Testis (tissue), 3 donors: Measurements from ENCODE around the gene MDM1. TPM values are rescaled to one million over a fixed set of nuclear protein-coding genes. Genes with fewer than 3 reads are reported as not detected.

Experiments used
- DNase-seq: peaks from one replicate; pipeline ENCODE4 v3.0.0-alpha.2; 2019
- H3K27ac ChIP-seq, 2 donors: fragments of 200-600 bp; sonication (generic); one replicate each; pipeline ENCODE4 v1.5.1; 2019
- H3K27me3 ChIP-seq: fragments of 200-600 bp; sonication (generic); one replicate; pipeline ENCODE4 v1.5.1; 2019
- H3K36me3 ChIP-seq: fragments of 200-600 bp; sonication (generic); one replicate; pipeline ENCODE4 v1.5.1; 2017; ENCODE audit warnings: low read depth; ENCODE audit errors: missing control alignments
- H3K4me1 ChIP-seq: fragments of 200-600 bp; sonication (generic); one replicate; pipeline ENCODE4 v1.5.1; 2019
- H3K4me3 ChIP-seq, 2 donors: fragments of 200-600 bp; sonication (generic); one replicate each; pipeline ENCODE4 v1.5.1; 2017 to 2019
- H3K9me3 ChIP-seq: fragments of 200-600 bp; sonication (generic); one replicate; pipeline ENCODE4 v1.5.1; 2017
- CTCF ChIP-seq, 3 experiments: fragments of 450-650 bp in 2 of 3; fragments of 200-600 bp in 1 of 3; sonication (generic) in 1 of 3; IDR thresholded peaks; one replicate each; pipeline ENCODE4 v1.5.1; 2016 to 2019; ENCODE audit warnings: antibody characterized with exemption in 3 of 3, mild to moderate bottlenecking in 2 of 3, moderate library complexity in 1 of 3
- POLR2A ChIP-seq: fragments of 450-650 bp; IDR thresholded peaks from one replicate; pipeline ENCODE4 v1.6.1; 2017; ENCODE audit warnings: antibody characterized with exemption, mild to moderate bottlenecking, moderate library complexity
- WGBS, 2 donors: methylation state at CpG; one replicate each; pipeline ENCODE4 v1.1.5; 2018; 5-methylcytosine and 5-hydroxymethylcytosine counted together
- intact Hi-C: fragments of 100-400 bp; cut with DNase I; formaldehyde crosslinking; loops from one replicate; pipeline ENCODE4 v1.15.1; 2023; ENCODE audit warnings: low total_unique reads
- polyA plus RNA-seq: library from polyadenylated mRNA; stranded (reverse); fragments of 350-450 nt; fragmentation: Illumina TruSeq; extraction: RNeasy Lipid Tissue Mini Kit (QIAGEN cat#74804); gene quantifications from one replicate; pipeline ENCODE4 v1.2.3, GENCODE V29; 2014; ENCODE audit warnings: low read depth, low replicate concordance; ENCODE audit not compliant: insufficient read depth
- total RNA-seq, 2 donors: library from RNA; depleted of rRNA; stranded (reverse); fragments of >200 nt; gene quantifications; one replicate each; pipeline ENCODE4 v1.2.3, GENCODE V29; 2016

Gene MDM1
- total and polyA plus RNA-seq, 3 donors from 2014 or later = 32.7 to 36.1 (median 35.3) TPM

GRCh38 chr12:68268967-68269366 lies 63.2 kb downstream of the MDM1 start:
- H3K36me3 ChIP-seq = no peaks in the 10 kb centered on the region
- H3K4me1 ChIP-seq = no peaks in the 10 kb centered on the region
- H3K27ac ChIP-seq = no peak overlapping the region
- H3K27me3 ChIP-seq = no peaks in the 10 kb centered on the region
- DNase-seq = no peak
- TF ChIP-seq POLR2A (no peak), CTCF (IDR thresholded peaks at IDR 0.05) (no peak)
- intact Hi-C loops = no loop called here
- H3K4me3 ChIP-seq = no peak overlapping the region
- H3K9me3 ChIP-seq = no peaks in the 10 kb centered on the region

- no peak overlapping the region for H3K27ac ChIP-seq
- intact Hi-C loops = no loop called here
- no peaks in the 10 kb centered on the region for H3K9me3 ChIP-seq
- WGBS, 2 donors = 90 to 91% methylated on average over 6 of the region's 6 CpGs
- no peaks in the 10 kb centered on the region for H3K4me1 ChIP-seq
- H3K36me3 ChIP-seq = no peaks in the 10 kb centered on the region
- H3K4me3 ChIP-seq = no peak overlapping the region
- no peaks in the 10 kb centered on the region for H3K27me3 ChIP-seq
- TF ChIP-seq POLR2A = no peak
- no peak for TF ChIP-seq CTCF (IDR thresholded peaks at IDR 0.05)
- no peak for DNase-seq
Measured at GRCh38 chr12:68267892-68268396, 64.2 kb downstream of the MDM1 start.

- Histone ChIP-seq H3K27me3 (no peaks in the 10 kb centered on the region), H3K4me1 (no peaks in the 10 kb centered on the region), H3K27ac (no peak overlapping the region), H3K9me3 (no peaks in the 10 kb centered on the region), H3K36me3 (no peaks in the 10 kb centered on the region), H3K4me3 (no peak overlapping the region)
- TF ChIP-seq CTCF (IDR thresholded peaks at IDR 0.05) = no peak
- 72 to 74% methylated on average over 2 of the region's 2 CpGs for WGBS, 2 donors
- no peak for DNase-seq
- intact Hi-C loops = no loop called here
Measured at GRCh38 chr12:68264857-68265256, 67.3 kb downstream of the MDM1 start.

- no peak overlapping the region for H3K27ac ChIP-seq
- no peaks in the 10 kb centered on the region for H3K27me3 ChIP-seq
- H3K9me3 ChIP-seq = no peaks in the 10 kb centered on the region
- H3K4me1 ChIP-seq = no peaks in the 10 kb centered on the region
- DNase-seq = no peak
- TF ChIP-seq POLR2A (no peak), CTCF (IDR thresholded peaks at IDR 0.05) (no peak)
- H3K36me3 ChIP-seq = no peaks in the 10 kb centered on the region
- WGBS, 2 donors = 88 to 90% methylated on average over 7 of the region's 7 CpGs
- H3K4me3 ChIP-seq = no peak overlapping the region
- intact Hi-C loops = no loop called here
Measured at GRCh38 chr12:68264158-68264855, 67.9 kb downstream of the MDM1 start.

- no peaks in the 10 kb centered on the region for H3K27me3 ChIP-seq
- TF ChIP-seq POLR2A (no peak), CTCF (IDR thresholded peaks at IDR 0.05) (no peak)
- intact Hi-C loops = no loop called here
- H3K36me3 ChIP-seq = no peaks in the 10 kb centered on the region
- H3K4me1 ChIP-seq = no peaks in the 10 kb centered on the region
- H3K4me3 ChIP-seq = no peak overlapping the region
- no peak overlapping the region for H3K27ac ChIP-seq
- DNase-seq = no peak
- no peaks in the 10 kb centered on the region for H3K9me3 ChIP-seq
- 77 to 100% methylated on average over 1 of the region's 1 CpG for WGBS, 2 donors
Measured at GRCh38 chr12:68263366-68263765, 68.8 kb downstream of the MDM1 start.
